ENCODE data around the gene SLC36A2.

DNA sequence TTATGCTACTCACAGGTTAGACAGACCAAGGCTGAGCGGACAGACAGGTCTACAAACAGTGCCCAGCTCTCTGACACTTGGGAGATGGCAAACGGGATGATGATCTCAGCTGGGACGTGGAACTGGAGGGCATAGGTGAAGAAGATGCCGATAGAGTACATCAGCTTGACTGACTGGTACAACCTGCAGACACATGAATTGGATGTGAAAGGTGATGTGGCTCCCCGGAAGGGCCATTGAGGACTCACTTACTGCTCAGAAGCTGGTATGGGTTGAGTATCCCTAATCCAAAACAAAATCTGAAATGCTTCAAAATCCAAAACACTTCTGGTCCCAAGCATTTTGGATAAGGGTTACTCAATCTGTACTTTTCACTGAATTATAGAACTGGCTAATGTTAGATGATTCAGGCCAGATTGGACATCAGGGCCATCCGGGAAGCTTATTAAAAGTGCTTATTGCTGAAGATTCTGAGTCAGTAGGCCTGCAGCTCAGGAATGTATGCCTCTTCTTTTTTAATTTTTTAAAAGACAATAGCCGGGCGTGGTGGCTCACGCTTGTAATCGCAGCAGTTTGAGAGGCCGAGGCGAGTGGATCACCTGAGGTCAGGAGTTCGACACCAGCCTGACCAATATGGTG is 66.2 kb downstream of the SLC36A2 start:
- TF ChIP-seq POLR2AphosphoS5 (IDR thresholded peaks at IDR 0.05) = no peak
- no peak for TF ChIP-seq CTCF (IDR thresholded peaks at IDR 0.05)
- no peak for TF ChIP-seq POLR2A (IDR thresholded peaks at IDR 0.05)
